A549 (cell line): ENCODE data around the gene UBIAD1. TPM values are rescaled to one million over a fixed set of nuclear protein-coding genes. Genes with fewer than 3 reads are reported as not detected.

Source experiments
- ATAC-seq, 2 experiments: fragments of 200-7000 bp in 1 of 2; fragments of >200 bp in 1 of 2; cut with Nextera tagmentation in 1 of 2; cut with Tn5 transposase in 1 of 2; 3 replicates each; pipeline versions ENCODE4 v1.8.0 to v1.9.1; 2018 to 2020; ENCODE audit warnings: mild to moderate bottlenecking in 1 of 2, moderate library complexity in 1 of 2
- CTCF ChIA-PET: fragments of 300-600 bp; sonication (Branson Sonifier 250); formaldehyde crosslinking; extraction: SDS; loops from one replicate; lab custom pipeline; 2021; ENCODE audit warnings: antibody characterized with exemption, inconsistent platforms; lab: Yijun Ruan, JAX
- POLR2A ChIA-PET: fragments of 350-600 bp; formaldehyde crosslinking; extraction: SDS; loops from one replicate; lab custom pipeline; 2021; ENCODE audit warnings: antibody characterized with exemption, inconsistent platforms; lab: Yijun Ruan, JAX
- DNase-seq, 2 experiments: peaks; one replicate each; pipeline versions ENCODE4 v3.0.0 to v3.0.0-alpha.2; 2011 to 2016; ENCODE audit warnings: low read depth in 1 of 2, low spot score in 1 of 2
- FAIRE-seq: peaks from 2 replicates; lab custom pipeline; 2011; peaks lifted over from hg19 to GRCh38; lab: Jason Lieb, UNC
- H3K27ac ChIP-seq, 2 experiments: fragments of >200 bp; sonication (Bioruptor Twin); formaldehyde crosslinking; 3 replicates each; pipeline ENCODE4 v1.5.1; 2016 to 2017
- H3K4me1 ChIP-seq: fragments of >200 bp; sonication (Bioruptor Twin); formaldehyde crosslinking; 3 replicates; pipeline ENCODE4 v1.6.1; 2016
- H3K4me2 ChIP-seq: fragments of >200 bp; sonication (Bioruptor Twin); formaldehyde crosslinking; 3 replicates; pipeline ENCODE4 v1.6.1; 2016
- H3K4me3 ChIP-seq: fragments of >200 bp; sonication (Bioruptor Twin); formaldehyde crosslinking; 3 replicates; pipeline ENCODE4 v1.5.1; 2016
- H3K9me3 ChIP-seq: fragments of >200 bp; sonication (Bioruptor Twin); formaldehyde crosslinking; 3 replicates; pipeline ENCODE4 v1.6.1; 2016
- BHLHE40 ChIP-seq: IDR thresholded peaks from 2 replicates; pipeline ENCODE4 v1.6.1; 2012; ENCODE audit warnings: low read depth, low read length, inconsistent platforms
- CBX8 ChIP-seq: fragments of 200-600 bp; sonication (generic); IDR thresholded peaks from 2 replicates; pipeline ENCODE4 v1.6.1; 2016
- CHD2 ChIP-seq: fragments of 150-350 bp; IDR thresholded peaks from 2 replicates; pipeline ENCODE4 v1.6.1; 2014; ENCODE audit warnings: low read length; ENCODE audit not compliant: partially characterized antibody
- EHF ChIP-seq: fragments of 250-450 bp; sonication (Bioruptor Pico); IDR thresholded peaks from 2 replicates; pipeline ENCODE4 v1.5.0; 2020; ENCODE audit warnings: mild to moderate bottlenecking
- ESRRA ChIP-seq: fragments of 150-350 bp; IDR thresholded peaks from 2 replicates; pipeline ENCODE4 v1.6.1; 2014; ENCODE audit warnings: mild to moderate bottlenecking, low read length, borderline replicate concordance
- FOXS1 ChIP-seq: fragments of 250-450 bp; sonication (Bioruptor Pico); IDR thresholded peaks from 2 replicates; pipeline ENCODE4 v1.5.0; 2020; ENCODE audit warnings: mild to moderate bottlenecking, moderate library complexity
- HEYL ChIP-seq: fragments of 250-450 bp; sonication (Bioruptor Pico); IDR thresholded peaks from 2 replicates; pipeline ENCODE4 v1.8.0; 2021; ENCODE audit warnings: mild to moderate bottlenecking, moderate library complexity
- HOXB13 ChIP-seq: fragments of 250-450 bp; sonication (Bioruptor Pico); IDR thresholded peaks from 2 replicates; pipeline ENCODE4 v1.5.0; 2020; ENCODE audit warnings: low read depth, mild to moderate bottlenecking, moderate library complexity
- HOXB5 ChIP-seq: fragments of 250-450 bp; sonication (Bioruptor Pico); IDR thresholded peaks from 2 replicates; pipeline ENCODE4 v1.5.0; 2020; ENCODE audit warnings: mild to moderate bottlenecking, moderate library complexity
- JUN ChIP-seq, 2 experiments: fragments of >200 bp; sonication (Bioruptor Twin); formaldehyde crosslinking; IDR thresholded peaks; 2 replicates in 1 of 2; 3 replicates in 1 of 2; pipeline ENCODE4 v1.6.1; 2016 to 2017
- JUNB ChIP-seq: fragments of >200 bp; sonication (Bioruptor Twin); formaldehyde crosslinking; IDR thresholded peaks from 2 replicates; pipeline ENCODE4 v1.6.1; 2016
- KDM5A ChIP-seq: fragments of 200-600 bp; sonication (generic); IDR thresholded peaks from 2 replicates; pipeline ENCODE4 v1.6.1; 2016; ENCODE audit warnings: antibody characterized with exemption, mild to moderate bottlenecking
- MYC ChIP-seq: IDR thresholded peaks from 2 replicates; pipeline ENCODE4 v1.6.1; 2012; ENCODE audit warnings: mild to moderate bottlenecking, inconsistent platforms, low read length, improper control_type of control experiment, borderline replicate concordance
- NFE2L2 ChIP-seq: fragments of 150-350 bp; conservative IDR thresholded peaks from 2 replicates; pipeline ENCODE4 v1.6.1; 2014; ENCODE audit warnings: low read length
- NPAS2 ChIP-seq: fragments of 250-450 bp; sonication (Bioruptor Pico); IDR thresholded peaks from 2 replicates; pipeline ENCODE4 v1.8.0; 2022; ENCODE audit warnings: mild to moderate bottlenecking, moderate library complexity, borderline replicate concordance
- POLR2AphosphoS2 ChIP-seq: conservative IDR thresholded peaks from 2 replicates; pipeline ENCODE4 v1.6.1; 2012; ENCODE audit warnings: low read length, improper control_type of control experiment, inconsistent platforms
- RCOR1 ChIP-seq: fragments of 150-350 bp; IDR thresholded peaks from 2 replicates; pipeline ENCODE4 v1.6.1; 2014; ENCODE audit warnings: antibody characterized with exemption, low read length, low read depth
- RFX5 ChIP-seq: fragments of 450-650 bp; IDR thresholded peaks from 2 replicates; pipeline ENCODE4 v1.7.1; 2014; ENCODE audit warnings: antibody characterized with exemption, mild to moderate bottlenecking, moderate library complexity
- RNF2 ChIP-seq: fragments of 200-600 bp; sonication (generic); IDR thresholded peaks from 2 replicates; pipeline ENCODE4 v1.6.1; 2016; ENCODE audit warnings: low read depth, mild to moderate bottlenecking, antibody characterized with exemption, moderate library complexity, borderline replicate concordance
- SMC3 ChIP-seq: fragments of >200 bp; sonication (Bioruptor Twin); formaldehyde crosslinking; IDR thresholded peaks from 3 replicates; pipeline ENCODE4 v1.6.1; 2018; ENCODE audit warnings: inconsistent platforms
- TFCP2L1 ChIP-seq: fragments of 250-450 bp; sonication (Bioruptor Pico); IDR thresholded peaks from 2 replicates; pipeline ENCODE4 v1.5.0; 2021; ENCODE audit warnings: mild to moderate bottlenecking
- ZC3H11A ChIP-seq: fragments of 450-650 bp; IDR thresholded peaks from 2 replicates; pipeline ENCODE4 v1.6.1; 2014; ENCODE audit warnings: antibody characterized with exemption, mild to moderate bottlenecking
- ZFP36 ChIP-seq: fragments of 450-650 bp; IDR thresholded peaks from 2 replicates; pipeline ENCODE4 v1.6.1; 2014; ENCODE audit warnings: borderline replicate concordance; ENCODE audit not compliant: partially characterized antibody
- ZSCAN20 ChIP-seq: fragments of 250-450 bp; sonication (Bioruptor Pico); IDR thresholded peaks from 2 replicates; pipeline ENCODE4 v1.8.0; 2022; ENCODE audit warnings: mild to moderate bottlenecking, moderate library complexity
- WGBS: methylation state at CpG from one replicate; pipeline ENCODE4 v1.1.6; 2017; ENCODE audit errors: missing lambda C conversion rate; 5-methylcytosine and 5-hydroxymethylcytosine counted together
- polyA plus RNA-seq, 4 experiments: library from polyadenylated mRNA; depleted of rRNA in 3 of 4; stranded (reverse); fragments of >200 nt; fragmentation: RNase III in 1 of 4; extraction: RNeasy Plus Mini Kit Qiagen cat#74134 plus additional on column Dnase treatment in 1 of 4; gene quantifications; 2 replicates in 3 of 4; 3 replicates in 1 of 4; pipeline ENCODE4 v1.2.3, GENCODE V29; 2011 to 2017
- TF ChIP-seq, protein P1 (sequence below): fragments of 150-350 bp; IDR thresholded peaks from 2 replicates; pipeline ENCODE4 v1.6.1; 2014; ENCODE audit warnings: low read depth, mild to moderate bottlenecking, low read length
- TF ChIP-seq, protein P2 (sequence below): IDR thresholded peaks from 2 replicates; pipeline ENCODE4 v1.6.1; 2012; ENCODE audit warnings: low read depth, borderline replicate concordance
- TF ChIP-seq, protein P3 (sequence below): fragments of >200 bp; sonication (Bioruptor Twin); formaldehyde crosslinking; IDR thresholded peaks from 3 replicates; pipeline ENCODE4 v1.6.1; 2016
- TF ChIP-seq, protein P4 (sequence below): fragments of 250-450 bp; sonication (Bioruptor Pico); IDR thresholded peaks from 2 replicates; pipeline ENCODE4 v1.5.0; 2021; ENCODE audit warnings: mild to moderate bottlenecking, moderate library complexity, borderline replicate concordance
- TF ChIP-seq, protein P5 (sequence below): fragments of 250-450 bp; sonication (Bioruptor Pico); IDR thresholded peaks from 2 replicates; pipeline ENCODE4 v1.5.0; 2020; ENCODE audit warnings: low read depth, mild to moderate bottlenecking, moderate library complexity
- TF ChIP-seq, protein P6 (sequence below): fragments of >200 bp; sonication (Bioruptor Twin); formaldehyde crosslinking; IDR thresholded peaks from 2 replicates; pipeline ENCODE4 v1.6.1; 2016

The UBIAD1 gene
- polyA plus RNA-seq, 2 of the 4 experiments (the other 2 are of a cell fraction): 9.9 to 14.9 TPM

DNA sequence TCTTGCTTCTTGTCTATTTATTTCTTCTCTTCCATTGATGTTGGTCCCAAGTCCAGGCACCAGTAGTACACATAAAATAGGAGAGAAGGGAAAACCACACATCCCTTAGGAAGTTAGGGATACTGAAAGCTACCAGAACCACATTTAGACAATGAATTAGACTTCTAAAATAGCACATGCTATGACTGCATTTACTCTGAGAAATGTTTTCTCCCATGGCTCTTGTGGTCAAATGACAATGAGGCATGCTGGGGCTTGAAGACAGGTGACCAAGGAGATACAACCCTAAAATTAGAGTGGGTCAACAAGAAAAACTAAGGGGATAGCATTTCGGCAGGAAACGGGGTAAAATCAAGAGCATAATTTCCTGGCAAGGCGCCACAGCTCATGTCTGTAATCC is 27.8 kb upstream of the UBIAD1 start:
- Histone ChIP-seq H3K4me2 (no peak overlapping the region), H3K9me3 (no peaks in the 10 kb centered on the region), H3K27ac (no peak overlapping the region), H3K4me1 (no peaks in the 10 kb centered on the region), H3K4me3 (no peak overlapping the region)
- CTCF ChIA-PET: interaction anchor here (0.5 to 1.5 kb wide), 4 partner anchors 10 to 398 kb away, joined by 3 to 6 read pairs (median 3); no protein-coding TSS in a partner anchor
- TF ChIP-seq, protein P1, sequence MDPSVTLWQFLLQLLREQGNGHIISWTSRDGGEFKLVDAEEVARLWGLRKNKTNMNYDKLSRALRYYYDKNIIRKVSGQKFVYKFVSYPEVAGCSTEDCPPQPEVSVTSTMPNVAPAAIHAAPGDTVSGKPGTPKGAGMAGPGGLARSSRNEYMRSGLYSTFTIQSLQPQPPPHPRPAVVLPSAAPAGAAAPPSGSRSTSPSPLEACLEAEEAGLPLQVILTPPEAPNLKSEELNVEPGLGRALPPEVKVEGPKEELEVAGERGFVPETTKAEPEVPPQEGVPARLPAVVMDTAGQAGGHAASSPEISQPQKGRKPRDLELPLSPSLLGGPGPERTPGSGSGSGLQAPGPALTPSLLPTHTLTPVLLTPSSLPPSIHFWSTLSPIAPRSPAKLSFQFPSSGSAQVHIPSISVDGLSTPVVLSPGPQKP: no peak
- TF ChIP-seq FOXS1 (CRISPR knock-in tag) (no peak), JUNB (no peak), RCOR1 (no peak), MYC (no peak), HOXB13 (CRISPR knock-in tag) (no peak), NFE2L2 (no peak), RNF2 (no peak), EHF (no peak), CBX8 (no peak), RFX5 (no peak), ESRRA (no peak), JUN (IDR thresholded peaks at IDR 0.05) (no peak), KDM5A (no peak), TFCP2L1 (CRISPR knock-in tag) (no peak), ZFP36 (no peak)
- TF ChIP-seq, protein P2, sequence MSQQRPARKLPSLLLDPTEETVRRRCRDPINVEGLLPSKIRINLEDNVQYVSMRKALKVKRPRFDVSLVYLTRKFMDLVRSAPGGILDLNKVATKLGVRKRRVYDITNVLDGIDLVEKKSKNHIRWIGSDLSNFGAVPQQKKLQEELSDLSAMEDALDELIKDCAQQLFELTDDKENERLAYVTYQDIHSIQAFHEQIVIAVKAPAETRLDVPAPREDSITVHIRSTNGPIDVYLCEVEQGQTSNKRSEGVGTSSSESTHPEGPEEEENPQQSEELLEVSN: no peak
- TF ChIP-seq, protein P3, sequence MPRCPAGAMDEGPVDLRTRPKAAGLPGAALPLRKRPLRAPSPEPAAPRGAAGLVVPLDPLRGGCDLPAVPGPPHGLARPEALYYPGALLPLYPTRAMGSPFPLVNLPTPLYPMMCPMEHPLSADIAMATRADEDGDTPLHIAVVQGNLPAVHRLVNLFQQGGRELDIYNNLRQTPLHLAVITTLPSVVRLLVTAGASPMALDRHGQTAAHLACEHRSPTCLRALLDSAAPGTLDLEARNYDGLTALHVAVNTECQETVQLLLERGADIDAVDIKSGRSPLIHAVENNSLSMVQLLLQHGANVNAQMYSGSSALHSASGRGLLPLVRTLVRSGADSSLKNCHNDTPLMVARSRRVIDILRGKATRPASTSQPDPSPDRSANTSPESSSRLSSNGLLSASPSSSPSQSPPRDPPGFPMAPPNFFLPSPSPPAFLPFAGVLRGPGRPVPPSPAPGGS: no peak
- TF ChIP-seq, protein P4, sequence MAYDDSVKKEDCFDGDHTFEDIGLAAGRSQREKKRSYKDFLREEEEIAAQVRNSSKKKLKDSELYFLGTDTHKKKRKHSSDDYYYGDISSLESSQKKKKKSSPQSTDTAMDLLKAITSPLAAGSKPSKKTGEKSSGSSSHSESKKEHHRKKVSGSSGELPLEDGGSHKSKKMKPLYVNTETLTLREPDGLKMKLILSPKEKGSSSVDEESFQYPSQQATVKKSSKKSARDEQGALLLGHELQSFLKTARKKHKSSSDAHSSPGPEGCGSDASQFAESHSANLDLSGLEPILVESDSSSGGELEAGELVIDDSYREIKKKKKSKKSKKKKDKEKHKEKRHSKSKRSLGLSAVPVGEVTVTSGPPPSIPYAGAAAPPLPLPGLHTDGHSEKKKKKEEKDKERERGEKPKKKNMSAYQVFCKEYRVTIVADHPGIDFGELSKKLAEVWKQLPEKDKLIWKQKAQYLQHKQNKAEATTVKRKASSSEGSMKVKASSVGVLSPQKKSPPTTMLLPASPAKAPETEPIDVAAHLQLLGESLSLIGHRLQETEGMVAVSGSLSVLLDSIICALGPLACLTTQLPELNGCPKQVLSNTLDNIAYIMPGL (CRISPR knock-in tag): no peak
- TF ChIP-seq, protein P5, sequence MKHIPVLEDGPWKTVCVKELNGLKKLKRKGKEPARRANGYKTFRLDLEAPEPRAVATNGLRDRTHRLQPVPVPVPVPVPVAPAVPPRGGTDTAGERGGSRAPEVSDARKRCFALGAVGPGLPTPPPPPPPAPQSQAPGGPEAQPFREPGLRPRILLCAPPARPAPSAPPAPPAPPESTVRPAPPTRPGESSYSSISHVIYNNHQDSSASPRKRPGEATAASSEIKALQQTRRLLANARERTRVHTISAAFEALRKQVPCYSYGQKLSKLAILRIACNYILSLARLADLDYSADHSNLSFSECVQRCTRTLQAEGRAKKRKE: no peak
- WGBS: 91% methylated on average over 3 of the region's 3 CpGs
- POLR2A ChIA-PET: no interaction called here
- ATAC-seq (no peak), FAIRE-seq (no peak), DNase-seq (no peak)

DNA sequence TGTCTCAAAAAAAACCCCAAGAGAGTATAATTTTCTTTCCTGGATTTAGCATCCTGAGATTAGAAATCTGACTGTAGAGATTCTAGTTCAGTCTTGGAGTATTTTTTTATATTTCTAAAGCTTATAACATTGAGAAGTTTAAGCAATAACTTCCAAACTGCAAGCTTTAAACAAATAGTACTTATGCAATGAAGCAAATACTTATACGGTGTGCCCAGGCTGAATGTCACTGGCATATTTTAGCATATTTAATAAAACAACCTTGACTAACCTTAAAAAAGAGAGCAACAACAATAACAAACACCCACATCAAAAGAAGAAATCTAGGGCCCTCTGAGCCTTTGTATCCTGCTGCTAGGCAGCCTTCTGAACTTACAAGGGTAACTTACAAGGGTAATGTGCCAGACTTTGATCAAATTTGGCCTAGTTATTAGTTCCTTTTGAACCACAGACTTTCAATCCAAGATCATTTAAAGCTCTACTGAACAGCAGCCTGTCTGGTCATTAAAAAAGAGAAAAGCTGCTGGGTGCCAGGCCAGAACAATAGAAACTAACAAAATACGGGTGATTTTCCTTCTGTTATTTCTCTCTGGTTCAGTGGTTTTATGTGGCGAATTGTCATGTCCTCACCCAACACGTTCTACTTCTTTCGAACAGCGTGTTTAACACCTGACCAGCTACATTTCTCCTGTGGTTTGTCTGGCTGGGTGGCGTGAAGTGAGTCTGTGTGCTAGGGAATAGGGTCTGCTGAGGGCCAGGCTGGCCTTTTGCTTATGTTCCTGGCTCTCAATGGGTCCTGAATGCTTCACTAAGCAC is 26.9 kb upstream of the UBIAD1 start:
- no peaks in the 10 kb centered on the region for H3K9me3 ChIP-seq
- WGBS: 94% methylated on average over 7 of the region's 7 CpGs
- H3K27ac ChIP-seq: no peak overlapping the region
- no peak for ATAC-seq
- no peak for DNase-seq
- ChIA-PET POLR2A (no interaction called here), CTCF (interaction anchor here (0.9 to 1.5 kb wide), 6 partner anchors 9 to 400 kb away, joined by 3 to 6 read pairs (median 3); no protein-coding TSS in a partner anchor)
- no peak overlapping the region for H3K4me3 ChIP-seq
- FAIRE-seq: no peak
- no peak overlapping the region for H3K4me2 ChIP-seq
- H3K4me1 ChIP-seq: no peaks in the 10 kb centered on the region
- TF ChIP-seq ZSCAN20 (CRISPR knock-in tag) (no peak), CHD2 (no peak), TFCP2L1 (CRISPR knock-in tag) (no peak), HOXB13 (CRISPR knock-in tag) (no peak), SMC3 (no peak), BHLHE40 (no peak), HEYL (CRISPR knock-in tag) (no peak), NPAS2 (CRISPR knock-in tag) (no peak), ZC3H11A (no peak), EHF (no peak), HOXB5 (CRISPR knock-in tag) (no peak), POLR2AphosphoS2 (no peak)
- TF ChIP-seq, protein P1: no peak
- TF ChIP-seq, protein P6, sequence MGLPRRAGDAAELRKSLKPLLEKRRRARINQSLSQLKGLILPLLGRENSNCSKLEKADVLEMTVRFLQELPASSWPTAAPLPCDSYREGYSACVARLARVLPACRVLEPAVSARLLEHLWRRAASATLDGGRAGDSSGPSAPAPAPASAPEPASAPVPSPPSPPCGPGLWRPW: no peak
